Effector memory CD8-positive, alpha-beta T cell (primary cell): ENCODE data around the gene TTC22.
A peak's percentile ranks its signal among the peaks of the same experiment; 100 is the strongest.

Experiments used
- ATAC-seq: fragments of 150-1000 bp; cut with Tn5 transposase; replicated peaks from 2 replicates; pipeline ENCODE4 v1.10.0; 2021; ENCODE audit warnings: mild to moderate bottlenecking, moderate library complexity
- DNase-seq, 3 experiments: peaks; one replicate each; pipeline ENCODE4 v3.0.0; 2021
- H3K27ac Mint-ChIP-seq, 2 donors: one replicate each; pipeline ENCODE4 v1.8.0; 2022; ENCODE audit warnings: mild to moderate bottlenecking in 2 of 2, mixed read lengths in 2 of 2, moderate library complexity in 2 of 2
- H3K27me3 Mint-ChIP-seq, 2 donors: one replicate each; pipeline ENCODE4 v1.8.0; 2022; ENCODE audit warnings: mixed read lengths in 2 of 2
- H3K36me3 Mint-ChIP-seq: one replicate; pipeline ENCODE4 v1.8.0; 2022; ENCODE audit warnings: mild to moderate bottlenecking, moderate library complexity, mixed read lengths; ENCODE audit not compliant: insufficient read depth
- H3K4me1 Mint-ChIP-seq, 2 donors: one replicate each; pipeline ENCODE4 v1.8.0; 2022; ENCODE audit warnings: low read depth in 2 of 2, mixed read lengths in 2 of 2
- H3K4me3 Mint-ChIP-seq, 2 donors: one replicate each; pipeline ENCODE4 v1.8.0; 2022; ENCODE audit warnings: mild to moderate bottlenecking in 2 of 2, mixed read lengths in 2 of 2, moderate library complexity in 2 of 2
- H3K9me3 Mint-ChIP-seq, 2 donors: one replicate each; pipeline ENCODE4 v1.8.0; 2022; ENCODE audit warnings: mixed read lengths in 2 of 2

Gene TTC22

DNA sequence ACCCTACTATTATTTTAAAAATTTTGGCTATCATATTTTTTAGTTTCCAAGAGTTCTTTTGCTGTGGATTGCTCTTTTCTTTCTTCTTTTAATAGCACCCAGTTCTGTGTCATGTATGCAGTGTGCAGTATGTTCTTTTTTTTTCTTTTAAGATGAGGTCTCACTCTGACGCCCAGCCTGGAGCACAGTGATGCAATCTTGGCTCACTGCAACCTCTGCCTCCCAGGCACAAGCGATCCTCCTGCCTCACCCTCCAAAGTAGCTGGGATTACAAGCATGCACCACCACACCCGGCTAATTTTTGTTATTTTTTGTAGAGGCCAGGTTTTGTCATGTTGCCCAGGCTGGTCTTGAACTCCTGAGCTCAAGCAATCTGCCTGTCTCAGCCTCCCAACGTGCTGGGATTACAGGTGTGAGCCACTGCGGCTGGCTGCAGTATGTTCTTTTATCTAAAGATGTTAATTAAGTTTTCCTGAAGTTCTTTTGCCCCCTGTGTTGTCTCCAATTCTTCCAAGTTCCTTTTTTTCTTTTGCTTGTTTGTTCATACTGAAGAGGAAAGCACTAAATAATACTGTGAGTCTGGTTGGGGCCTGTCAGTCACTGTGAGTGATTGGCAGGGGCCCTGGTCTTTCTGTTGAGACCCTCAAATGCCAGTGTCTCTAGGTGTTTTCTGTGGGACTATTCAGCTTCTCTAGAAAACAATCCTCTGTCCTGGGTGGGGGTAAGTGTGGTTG is 17.5 kb upstream of the TTC22 start:
- DNase-seq (no peak), ATAC-seq (no peak)
- Mint-ChIP-seq H3K27ac (peak overlapping the region; percentile 47 to 92), H3K9me3 (peaks cover 0 to 5% of the 10 kb centered on the region in 2 donors), H3K36me3 (peaks cover 12% of the 10 kb centered on the region), H3K4me1 (peaks cover 0 to 6% of the 10 kb centered on the region in 2 donors), H3K4me3 (no peak overlapping the region), H3K27me3 (no peaks in the 10 kb centered on the region)

- Mint-ChIP-seq H3K4me1 (peaks cover 12 to 17% of the 10 kb centered on the region in 2 donors), H3K4me3 (no peak overlapping the region), H3K9me3 (no peaks in the 10 kb centered on the region), H3K27ac (peak overlapping the region in 1 of 2 donors; percentile 47), H3K36me3 (peaks cover 12% of the 10 kb centered on the region), H3K27me3 (no peaks in the 10 kb centered on the region)
- DNase-seq (no peak), ATAC-seq (no peak)
Observed at GRCh38 chr1:54816951-54817350, 15.8 kb upstream of the TTC22 start.

GRCh38 chr1:54816130-54816529 is 15.0 kb upstream of the TTC22 start:
- no peak for ATAC-seq
- H3K9me3 Mint-ChIP-seq = no peaks in the 10 kb centered on the region
- no peak overlapping the region for H3K4me3 Mint-ChIP-seq
- H3K36me3 Mint-ChIP-seq = peaks cover 11% of the 10 kb centered on the region
- H3K4me1 Mint-ChIP-seq = peaks cover 12 to 19% of the 10 kb centered on the region in 2 donors
- H3K27me3 Mint-ChIP-seq = no peaks in the 10 kb centered on the region
- H3K27ac Mint-ChIP-seq = no peak overlapping the region
- DNase-seq = no peak

DNA sequence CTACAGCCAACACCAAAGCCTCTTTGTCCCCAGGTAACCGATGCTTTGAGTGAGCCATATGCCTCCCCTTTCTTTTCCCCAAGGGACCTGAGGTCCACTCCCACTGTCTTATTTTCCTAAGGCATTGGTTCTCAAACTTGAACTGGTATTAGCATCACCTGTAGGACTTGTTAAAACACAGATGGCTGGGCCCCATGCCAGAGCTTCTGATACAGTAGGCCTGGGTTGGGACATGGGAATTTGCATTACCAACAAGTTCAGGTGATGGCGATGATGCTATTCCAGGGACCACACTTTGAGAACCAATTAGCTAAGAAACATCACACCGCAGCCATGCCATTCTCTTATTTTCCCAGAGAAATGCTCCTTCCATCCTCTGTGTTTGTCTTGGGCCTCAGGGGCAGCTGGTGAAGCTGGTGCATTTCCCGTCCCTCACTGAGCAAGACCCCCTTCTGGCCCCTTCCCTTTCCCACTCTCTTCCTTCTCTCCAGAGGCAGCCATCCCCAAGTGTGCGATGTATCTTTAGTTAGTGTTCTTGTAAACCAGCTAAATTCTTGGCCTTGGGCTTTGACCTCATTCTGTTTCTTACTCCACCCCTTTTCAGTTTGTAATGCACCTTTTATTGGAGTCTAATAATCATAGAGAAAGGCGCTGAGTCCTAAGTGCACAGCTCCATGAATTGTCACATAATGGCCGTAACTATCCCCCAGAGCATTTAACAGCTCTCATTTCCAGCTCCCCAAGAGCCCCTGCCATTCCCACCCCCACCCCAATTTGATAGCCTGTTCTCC is 14.2 kb upstream of the TTC22 start:
- Mint-ChIP-seq H3K9me3 (no peaks in the 10 kb centered on the region), H3K27ac (no peak overlapping the region), H3K27me3 (no peaks in the 10 kb centered on the region), H3K4me3 (no peak overlapping the region), H3K36me3 (peaks cover 7% of the 10 kb centered on the region), H3K4me1 (peaks cover 17 to 27% of the 10 kb centered on the region in 2 donors)
- ATAC-seq (no peak), DNase-seq (no peak)

- Mint-ChIP-seq H3K27me3 (no peaks in the 10 kb centered on the region), H3K36me3 (peaks cover 7% of the 10 kb centered on the region), H3K9me3 (no peaks in the 10 kb centered on the region), H3K27ac (peak overlapping the region in 1 of 2 donors; percentile 23), H3K4me1 (peaks cover 24 to 34% of the 10 kb centered on the region in 2 donors), H3K4me3 (no peak overlapping the region)
- no peak for ATAC-seq
- no peak for DNase-seq
Observed at GRCh38 chr1:54814571-54814970, 13.4 kb upstream of the TTC22 start.

DNA sequence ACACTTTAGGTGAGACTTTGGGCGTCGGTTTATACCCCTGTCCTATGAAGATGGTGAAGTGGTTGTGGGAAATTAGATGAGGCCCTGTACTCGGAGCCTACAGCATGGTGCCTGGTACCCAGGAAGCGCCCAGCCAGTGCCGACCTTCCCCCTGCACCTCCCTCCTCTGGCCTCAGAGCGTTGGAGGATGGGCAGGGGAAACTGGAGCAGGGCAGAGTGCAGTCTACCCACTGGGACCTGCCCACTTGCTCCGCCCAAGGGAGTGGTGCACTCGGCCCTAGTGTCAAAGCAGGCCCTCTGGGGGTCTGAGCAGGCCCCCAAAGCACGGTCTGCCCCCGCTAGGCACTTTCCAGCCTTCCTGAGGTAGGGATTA is 13.0 kb upstream of the TTC22 start:
- Mint-ChIP-seq H3K27me3 (no peaks in the 10 kb centered on the region), H3K4me3 (no peak overlapping the region), H3K27ac (peak overlapping the region in 1 of 2 donors; percentile 23), H3K36me3 (peaks cover 7% of the 10 kb centered on the region), H3K4me1 (peaks cover 24 to 34% of the 10 kb centered on the region in 2 donors), H3K9me3 (no peaks in the 10 kb centered on the region)
- no peak for ATAC-seq
- no peak for DNase-seq

- H3K4me3 Mint-ChIP-seq = peak overlapping the region in 1 of 2 donors; percentile 14
- peaks cover 7% of the 10 kb centered on the region for H3K36me3 Mint-ChIP-seq
- DNase-seq (no peak), ATAC-seq (no peak)
- H3K4me1 Mint-ChIP-seq = peaks cover 24 to 35% of the 10 kb centered on the region in 2 donors
- H3K27me3 Mint-ChIP-seq = no peaks in the 10 kb centered on the region
- H3K27ac Mint-ChIP-seq = peak overlapping the region; percentile 74 to 80
- H3K9me3 Mint-ChIP-seq = no peaks in the 10 kb centered on the region
Observed at GRCh38 chr1:54813485-54814125, 12.5 kb upstream of the TTC22 start.

GRCh38 chr1:54812801-54813484 is 11.8 kb upstream of the TTC22 start:
- Mint-ChIP-seq H3K36me3 (peaks cover 3% of the 10 kb centered on the region), H3K27me3 (no peaks in the 10 kb centered on the region), H3K27ac (peak overlapping the region; percentile 74 to 80), H3K9me3 (no peaks in the 10 kb centered on the region), H3K4me1 (peaks cover 29 to 37% of the 10 kb centered on the region in 2 donors), H3K4me3 (peak overlapping the region in 1 of 2 donors; percentile 14)
- DNase-seq = peak in 1 of 3 experiments; percentile 11
- ATAC-seq = peak; percentile 76

DNA sequence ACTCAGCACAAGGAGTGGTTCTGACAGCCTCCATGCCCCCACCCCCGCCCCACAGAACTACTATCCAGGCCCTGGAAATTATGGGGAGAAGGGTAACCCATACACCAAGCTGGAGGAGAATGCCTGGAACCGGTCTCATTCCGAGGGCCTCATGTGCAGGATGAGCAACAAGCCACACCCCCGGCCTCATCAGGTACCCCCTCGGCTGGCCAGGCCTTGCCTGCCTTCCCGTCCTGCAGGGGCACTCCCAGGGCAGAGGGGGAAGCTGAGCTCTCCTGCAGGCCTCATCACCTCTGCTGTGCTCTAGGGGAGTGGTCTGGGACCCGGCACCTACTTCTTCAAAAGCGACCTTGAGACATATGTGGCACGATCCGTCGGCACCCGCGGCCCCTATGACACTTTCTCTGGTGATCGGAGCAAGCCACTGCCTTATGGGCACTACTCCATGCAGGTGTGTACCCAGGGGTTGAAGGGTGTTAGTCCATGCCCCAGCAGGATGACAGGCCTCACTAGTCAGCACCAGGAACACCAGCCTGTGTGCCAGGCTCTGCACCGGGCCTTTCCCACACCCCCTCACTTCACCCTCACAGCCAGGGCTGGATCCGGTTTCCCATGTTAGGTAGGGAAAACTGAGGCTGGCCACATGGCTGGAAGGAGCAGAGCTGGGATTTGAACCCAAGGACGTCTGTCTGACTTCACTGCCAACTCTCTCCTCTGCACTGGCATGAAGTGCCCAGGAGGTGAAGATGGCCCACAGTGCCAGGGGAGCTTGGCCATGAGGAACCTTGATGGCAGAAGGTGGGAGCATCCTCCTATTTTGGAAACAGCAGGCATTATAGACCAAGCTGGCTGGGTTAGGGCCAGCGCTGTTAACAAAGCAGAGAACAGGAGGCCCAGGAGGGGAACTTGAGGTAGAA is 10.9 kb upstream of the TTC22 start:
- ATAC-seq = no peak
- Mint-ChIP-seq H3K27me3 (no peaks in the 10 kb centered on the region), H3K27ac (no peak overlapping the region), H3K9me3 (no peaks in the 10 kb centered on the region), H3K4me1 (peaks cover 39 to 46% of the 10 kb centered on the region in 2 donors), H3K36me3 (no peaks in the 10 kb centered on the region), H3K4me3 (no peak overlapping the region)
- no peak for DNase-seq

GRCh38 chr1:54811066-54811465 is 9.9 kb upstream of the TTC22 start:
- no peak for ATAC-seq
- H3K27ac Mint-ChIP-seq = peak overlapping the region; percentile 13 to 60

DNA sequence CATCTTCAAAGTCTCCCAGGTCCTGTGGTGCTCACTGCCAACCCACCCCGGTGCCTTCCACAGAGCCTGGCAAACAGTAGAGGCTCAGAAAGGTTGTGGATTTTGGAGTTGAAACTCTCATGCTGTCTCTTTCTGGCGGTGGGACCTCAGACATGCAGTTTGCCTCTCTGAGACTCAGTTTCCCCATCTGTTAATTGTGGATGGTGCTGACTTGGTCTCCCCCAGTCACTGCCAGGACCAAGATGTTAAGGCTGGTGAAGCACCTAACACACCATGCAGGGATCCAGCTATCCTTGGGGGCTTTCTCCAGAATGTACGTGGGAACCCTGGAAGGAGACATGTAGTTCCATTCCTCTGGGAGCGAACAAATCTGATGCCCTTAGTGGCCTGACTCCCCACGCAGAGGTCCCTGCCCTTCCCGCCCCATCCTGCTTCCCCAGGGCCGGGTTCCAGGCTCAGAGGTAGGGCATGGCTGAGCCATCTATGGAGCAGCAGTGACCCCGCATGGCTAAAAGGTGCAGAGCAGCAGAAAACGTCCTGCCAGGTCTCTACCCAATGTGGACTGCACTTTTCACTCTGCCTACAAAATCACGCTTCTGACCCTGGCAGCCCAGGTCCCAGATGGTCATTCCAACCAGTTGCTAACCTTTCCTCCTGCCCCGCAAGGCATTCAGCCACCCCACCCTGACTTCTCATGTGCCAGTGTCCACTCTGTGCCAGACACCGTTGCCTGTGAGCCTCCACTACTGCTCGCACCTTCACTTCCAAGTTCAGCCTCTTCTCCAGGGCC is 9.2 kb upstream of the TTC22 start:
- Mint-ChIP-seq H3K27ac (peak overlapping the region; percentile 13 to 60), H3K4me1 (peaks cover 42 to 54% of the 10 kb centered on the region in 2 donors), H3K9me3 (no peaks in the 10 kb centered on the region), H3K36me3 (no peaks in the 10 kb centered on the region), H3K4me3 (peak overlapping the region in 1 of 2 donors; percentile 40), H3K27me3 (no peaks in the 10 kb centered on the region)
- DNase-seq (peak; percentile 61 to 75 (median 69)), ATAC-seq (peak; percentile 41)

More at GRCh38 chr1:54811066-54811465, 9.9 kb upstream of the TTC22 start:
- Mint-ChIP-seq H3K36me3 (no peaks in the 10 kb centered on the region), H3K9me3 (no peaks in the 10 kb centered on the region), H3K27me3 (no peaks in the 10 kb centered on the region), H3K4me1 (peaks cover 42 to 52% of the 10 kb centered on the region in 2 donors), H3K4me3 (peak overlapping the region in 1 of 2 donors; percentile 11)
- DNase-seq = no peak
